HEK293 (cell line): ENCODE results near the gene ALDH1B1.

ENCODE experiments used
- CTCF ChIP-seq: fragments of 450-650 bp; formaldehyde crosslinking; IDR thresholded peaks from 2 replicates; pipeline ENCODE4 v1.5.1; 2016; ENCODE audit warnings: missing biosample characterization, missing genetic modification characterization
- KLF10 ChIP-seq: fragments of 450-650 bp; IDR thresholded peaks from 2 replicates; pipeline ENCODE4 v1.5.1; 2018; ENCODE audit warnings: missing biosample characterization, mild to moderate bottlenecking, missing genetic modification characterization
- REST ChIP-seq: fragments of 450-650 bp; formaldehyde crosslinking; IDR thresholded peaks from 2 replicates; pipeline ENCODE4 v1.5.1; 2016; ENCODE audit warnings: missing biosample characterization, missing genetic modification characterization
- ZBTB7A ChIP-seq: fragments of 450-650 bp; formaldehyde crosslinking; IDR thresholded peaks from 2 replicates; pipeline ENCODE4 v1.5.1; 2016; ENCODE audit warnings: low read depth, missing biosample characterization, missing genetic modification characterization
- ZNF19 ChIP-seq: fragments of 450-650 bp; formaldehyde crosslinking; IDR thresholded peaks from 2 replicates; pipeline ENCODE4; 2016; ENCODE audit warnings: missing biosample characterization, missing genetic modification characterization, low read depth
- ZNF404 ChIP-seq: fragments of 450-650 bp; formaldehyde crosslinking; IDR thresholded peaks from 2 replicates; pipeline ENCODE4 v1.5.1; 2017; ENCODE audit warnings: missing biosample characterization, missing genetic modification characterization
- ZNF510 ChIP-seq: fragments of 450-650 bp; formaldehyde crosslinking; IDR thresholded peaks from 2 replicates; pipeline ENCODE4 v1.5.1; 2018; ENCODE audit warnings: mild to moderate bottlenecking, missing genetic modification characterization, missing biosample characterization; ENCODE audit not compliant: insufficient replicate concordance
- ZNF513 ChIP-seq: fragments of 450-650 bp; IDR thresholded peaks from 2 replicates; pipeline ENCODE4 v1.5.1; 2018; ENCODE audit warnings: missing biosample characterization, missing genetic modification characterization
- ZNF610 ChIP-seq: fragments of 450-650 bp; formaldehyde crosslinking; IDR thresholded peaks from 2 replicates; pipeline ENCODE4 v1.5.1; 2016; ENCODE audit warnings: missing biosample characterization, missing genetic modification characterization, borderline replicate concordance
- ZNF639 ChIP-seq: fragments of 450-650 bp; formaldehyde crosslinking; IDR thresholded peaks from 2 replicates; pipeline ENCODE4 v1.5.1; 2016; ENCODE audit warnings: missing biosample characterization, missing genetic modification characterization
- ZNF843 ChIP-seq: fragments of 450-650 bp; formaldehyde crosslinking; IDR thresholded peaks from 2 replicates; pipeline ENCODE4 v1.5.1; 2016; ENCODE audit warnings: missing biosample characterization, missing genetic modification characterization
- ZSCAN5A ChIP-seq: fragments of 450-650 bp; formaldehyde crosslinking; IDR thresholded peaks from 2 replicates; pipeline ENCODE4 v1.5.1; 2016; ENCODE audit warnings: missing biosample characterization, missing genetic modification characterization
- TF ChIP-seq, protein P1 (sequence below): fragments of 450-650 bp; formaldehyde crosslinking; IDR thresholded peaks from 2 replicates; pipeline ENCODE4 v1.5.1; 2016; ENCODE audit warnings: missing biosample characterization, missing genetic modification characterization
- TF ChIP-seq, protein P2 (sequence below): fragments of 450-650 bp; IDR thresholded peaks from 2 replicates; pipeline ENCODE4 v1.5.1; 2018; ENCODE audit warnings: missing biosample characterization, mild to moderate bottlenecking, missing genetic modification characterization

DNA sequence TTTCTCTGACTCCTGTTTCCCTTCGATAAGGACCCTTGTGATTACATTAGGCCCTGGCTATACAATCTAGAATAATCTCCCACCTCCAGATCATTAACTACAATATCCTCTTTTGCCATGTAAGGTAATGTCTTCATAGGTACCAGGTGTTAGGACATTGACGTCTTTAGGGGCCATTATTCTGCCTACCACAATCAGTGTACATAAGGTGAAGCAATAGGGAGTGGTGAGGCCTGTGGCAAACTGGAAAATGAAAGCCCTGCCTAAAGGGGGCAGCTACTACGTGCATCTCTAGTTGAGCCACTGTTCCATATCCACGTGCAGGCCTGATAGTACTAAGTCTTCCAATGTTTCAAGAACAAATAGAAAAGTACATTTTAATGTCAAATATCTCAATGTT is 4.8 kb upstream of the ALDH1B1 start:
- no peak for TF ChIP-seq ZNF19 (tag by site-specific recombination)
- no peak for TF ChIP-seq CTCF (tag by site-specific recombination)
- TF ChIP-seq ZBTB7A: no peak
- no peak for TF ChIP-seq ZSCAN5A (tag by site-specific recombination)
- TF ChIP-seq, protein P1, sequence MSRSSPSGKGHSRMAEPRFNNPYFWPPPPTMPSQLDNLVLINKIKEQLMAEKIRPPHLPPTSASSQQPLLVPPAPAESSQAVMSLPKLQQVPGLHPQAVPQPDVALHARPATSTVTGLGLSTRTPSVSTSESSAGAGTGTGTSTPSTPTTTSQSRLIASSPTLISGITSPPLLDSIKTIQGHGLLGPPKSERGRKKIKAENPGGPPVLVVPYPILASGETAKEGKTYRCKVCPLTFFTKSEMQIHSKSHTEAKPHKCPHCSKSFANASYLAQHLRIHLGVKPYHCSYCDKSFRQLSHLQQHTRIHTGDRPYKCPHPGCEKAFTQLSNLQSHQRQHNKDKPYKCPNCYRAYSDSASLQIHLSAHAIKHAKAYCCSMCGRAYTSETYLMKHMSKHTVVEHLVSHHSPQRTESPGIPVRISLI (tag by site-specific recombination): no peak
- no peak for TF ChIP-seq REST (tag by site-specific recombination)
- no peak for TF ChIP-seq ZNF404 (tag by site-specific recombination)
- no peak for TF ChIP-seq ZNF610
- TF ChIP-seq KLF10: no peak
- no peak for TF ChIP-seq ZNF510 (tag by site-specific recombination)
- TF ChIP-seq, protein P2, sequence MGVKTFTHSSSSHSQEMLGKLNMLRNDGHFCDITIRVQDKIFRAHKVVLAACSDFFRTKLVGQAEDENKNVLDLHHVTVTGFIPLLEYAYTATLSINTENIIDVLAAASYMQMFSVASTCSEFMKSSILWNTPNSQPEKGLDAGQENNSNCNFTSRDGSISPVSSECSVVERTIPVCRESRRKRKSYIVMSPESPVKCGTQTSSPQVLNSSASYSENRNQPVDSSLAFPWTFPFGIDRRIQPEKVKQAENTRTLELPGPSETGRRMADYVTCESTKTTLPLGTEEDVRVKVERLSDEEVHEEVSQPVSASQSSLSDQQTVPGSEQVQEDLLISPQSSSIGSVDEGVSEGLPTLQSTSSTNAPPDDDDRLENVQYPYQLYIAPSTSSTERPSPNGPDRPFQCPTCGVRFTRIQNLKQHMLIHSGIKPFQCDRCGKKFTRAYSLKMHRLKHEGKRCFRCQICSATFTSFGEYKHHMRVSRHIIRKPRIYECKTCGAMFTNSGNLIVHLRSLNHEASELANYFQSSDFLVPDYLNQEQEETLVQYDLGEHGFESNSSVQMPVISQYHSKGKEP: no peak
- TF ChIP-seq ZNF843 (tag by site-specific recombination): no peak
- no peak for TF ChIP-seq ZNF639
- TF ChIP-seq ZNF513 (tag by site-specific recombination): no peak
